Large intestine (tissue), 3 donors: ENCODE results near the gene C9. TPM values are rescaled to one million over a fixed set of nuclear protein-coding genes. Genes with fewer than 3 reads are reported as not detected.
"Not testable (repeated sequence)": the region's sequence is repeated elsewhere in the genome, so short reads cannot be mapped to it uniquely, and the experiment has no call there.

Experiments used
- DNase-seq, 2 donors: peaks; one replicate each; pipeline versions ENCODE4 v3.0.0 to v3.0.0-alpha.2; 2013
- H3K27ac ChIP-seq: one replicate; pipeline ENCODE4 v1.5.1; 2013; ENCODE audit warnings: low read length
- H3K27me3 ChIP-seq: 2 replicates; pipeline ENCODE4 v1.6.1; 2013; ENCODE audit warnings: low read length; ENCODE audit not compliant: control insufficient read depth, insufficient read depth
- H3K36me3 ChIP-seq: 2 replicates; pipeline ENCODE4 v1.6.1; 2013; ENCODE audit warnings: low read length; ENCODE audit not compliant: control insufficient read depth, insufficient read depth
- H3K4me1 ChIP-seq: one replicate; pipeline ENCODE4 v1.6.1; 2013; ENCODE audit warnings: low read length; ENCODE audit not compliant: control insufficient read depth, insufficient read depth
- H3K4me3 ChIP-seq: one replicate; pipeline ENCODE4 v1.5.1; 2013; ENCODE audit warnings: low read length
- H3K9me3 ChIP-seq: one replicate; pipeline ENCODE4 v1.6.1; 2013; ENCODE audit warnings: mild to moderate bottlenecking, low read depth, low read length, moderate library complexity; ENCODE audit not compliant: control insufficient read depth
- WGBS: methylation state at CpG from one replicate; pipeline ENCODE4 v1.1.5; 2013; ENCODE audit warnings: low lambda C conversion rate; ENCODE audit not compliant: insufficient coverage; 5-methylcytosine and 5-hydroxymethylcytosine counted together
- polyA plus RNA-seq: library from polyadenylated mRNA; unstranded; fragments of 120-200 nt; gene quantifications from one replicate; pipeline ENCODE4 v1.2.1, GENCODE V29; 2013

C9 gene
- polyA plus RNA-seq, 1 donor, result 0.04 TPM

DNA sequence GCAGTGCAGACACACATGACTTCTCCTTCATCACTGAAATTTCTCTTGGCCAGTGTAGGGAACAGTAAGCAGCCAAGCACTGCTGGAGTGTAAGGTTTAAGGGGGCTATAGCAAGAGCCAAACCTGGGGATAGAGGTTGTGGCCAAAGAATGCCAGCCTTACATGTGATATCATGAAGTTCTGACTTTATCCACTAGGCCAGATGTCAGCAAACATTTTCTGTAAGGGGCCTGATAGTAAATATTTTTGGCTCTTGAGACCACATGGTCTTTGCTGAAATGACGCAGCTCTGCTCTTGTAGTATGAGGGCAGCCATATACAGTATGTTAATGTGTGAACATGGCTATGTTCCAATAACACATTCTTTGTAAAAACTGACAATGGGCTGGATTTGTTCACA, 115.2 kb downstream of the C9 start:
- Histone ChIP-seq H3K36me3 (no peaks in the 10 kb centered on the region), H3K27ac (no peak overlapping the region), H3K4me1 (no peaks in the 10 kb centered on the region), H3K4me3 (no peak overlapping the region), H3K27me3 (no peaks in the 10 kb centered on the region), H3K9me3 (no peaks in the 10 kb centered on the region)
- WGBS, result no CpG with 5 or more reads among the region's 1 CpG
- DNase-seq, result no peak

DNA sequence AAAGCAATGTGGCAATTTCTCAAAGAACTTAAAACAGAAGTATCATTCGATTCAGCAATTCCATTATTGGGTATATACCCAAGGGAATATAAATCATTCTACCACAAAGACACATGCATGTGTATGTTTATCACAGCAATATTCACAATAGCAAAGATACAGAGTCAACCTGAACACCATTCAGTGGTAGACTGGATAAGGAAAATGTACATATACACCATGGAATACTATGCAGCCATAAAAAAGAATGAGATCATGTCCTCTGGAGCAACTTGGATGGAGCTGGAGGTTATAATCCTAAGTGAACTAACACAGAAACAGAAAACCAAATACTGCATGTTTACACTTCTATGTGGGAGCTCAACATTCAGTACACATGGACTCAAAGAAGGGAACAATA, 123.5 kb downstream of the C9 start:
- H3K27ac ChIP-seq, result no peak overlapping the region
- 100% methylated on average over 1 of the region's 1 CpG for WGBS

DNA sequence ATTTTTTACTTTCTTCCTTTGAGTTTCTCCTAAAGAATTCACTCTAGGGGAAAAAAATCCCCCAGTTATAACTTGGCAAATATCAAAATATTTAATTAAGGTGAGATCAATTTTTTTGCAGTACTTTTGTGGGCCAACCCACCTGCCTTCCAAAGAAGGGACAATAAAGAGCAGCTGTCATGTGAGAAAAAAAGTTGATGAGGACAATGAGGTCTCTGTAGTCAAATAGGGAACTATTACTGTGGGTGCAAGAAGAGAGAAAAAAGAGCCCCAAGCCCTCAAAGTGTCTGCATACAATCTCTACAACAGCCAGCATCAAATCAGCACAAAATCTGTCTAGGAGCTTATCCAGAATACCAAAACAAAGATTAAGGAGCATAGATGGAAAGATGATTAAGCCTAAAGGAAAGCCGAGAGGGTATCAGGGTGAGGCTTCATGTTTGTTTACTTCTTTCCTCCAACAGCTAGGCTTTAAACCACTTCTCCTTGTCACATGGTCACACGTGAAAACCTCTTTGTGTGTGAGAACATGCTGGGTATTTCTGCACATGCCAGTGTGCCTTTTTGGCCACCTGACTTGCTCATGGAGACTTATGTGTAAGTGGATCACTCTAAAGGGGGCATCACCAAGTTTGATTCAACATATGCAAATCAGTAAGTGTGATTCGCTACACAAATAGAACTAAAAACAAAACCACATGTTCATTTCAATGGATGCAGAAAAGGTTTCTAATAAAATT, 125.8 kb downstream of the C9 start:
- Histone ChIP-seq H3K27me3 (no peaks in the 10 kb centered on the region), H3K27ac (no peak overlapping the region), H3K4me1 (no peaks in the 10 kb centered on the region), H3K9me3 (no peaks in the 10 kb centered on the region), H3K4me3 (no peak overlapping the region), H3K36me3 (no peaks in the 10 kb centered on the region)
- DNase-seq, result no peak
- 60% methylated on average over 2 of the region's 3 CpGs for WGBS

More for the DNA sequence above, 123.5 kb downstream of the C9 start:
- Histone ChIP-seq H3K36me3 (no peaks in the 10 kb centered on the region), H3K4me1 (no peaks in the 10 kb centered on the region), H3K9me3 (no peaks in the 10 kb centered on the region), H3K27me3 (no peaks in the 10 kb centered on the region), H3K4me3 (no peak overlapping the region)
- no peak for DNase-seq

DNA sequence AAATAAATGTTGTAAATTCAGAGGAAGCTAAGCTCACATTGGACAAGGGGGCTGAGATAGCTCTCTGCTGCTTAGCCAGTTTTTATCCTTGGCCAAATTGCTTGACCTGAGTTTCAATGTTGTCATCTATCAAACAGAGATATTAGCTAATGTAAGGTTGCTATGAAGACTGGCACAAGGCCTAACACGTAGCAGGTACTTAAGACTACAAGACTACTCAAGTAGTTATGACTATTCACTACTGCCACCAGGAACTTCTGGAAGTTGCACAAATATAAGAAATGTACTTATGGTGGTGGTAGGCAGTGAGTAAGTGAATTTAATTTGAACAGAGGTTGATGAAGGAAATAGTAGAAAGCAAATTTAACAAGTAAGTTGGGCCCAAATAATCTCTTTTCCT, 127.6 kb downstream of the C9 start:
- H3K4me1 ChIP-seq, result no peaks in the 10 kb centered on the region
- H3K36me3 ChIP-seq, result no peaks in the 10 kb centered on the region
- no CpG with 5 or more reads among the region's 1 CpG for WGBS
- no peak for DNase-seq
- H3K27me3 ChIP-seq, result no peaks in the 10 kb centered on the region
- H3K9me3 ChIP-seq, result no peaks in the 10 kb centered on the region
- no peak overlapping the region for H3K4me3 ChIP-seq
- H3K27ac ChIP-seq, result no peak overlapping the region

DNA sequence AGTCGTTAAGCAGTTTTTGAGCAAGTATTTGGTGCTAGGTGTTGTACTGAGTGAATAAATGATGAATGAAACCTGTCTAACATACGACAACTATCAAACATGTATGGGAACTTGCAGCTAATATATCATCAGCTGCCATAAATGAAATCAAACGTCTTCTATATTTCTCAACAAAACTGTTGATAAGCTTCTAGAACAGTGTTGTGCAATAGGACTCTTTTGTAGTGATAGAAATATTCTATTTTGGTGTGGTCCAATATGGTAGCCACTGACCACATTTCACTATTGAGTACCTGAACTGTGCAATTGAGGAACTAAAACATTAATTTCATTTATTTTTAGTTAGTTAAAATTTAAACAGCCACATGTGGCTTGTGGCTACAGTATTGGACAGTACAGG, 128.6 kb downstream of the C9 start:
- H3K36me3 ChIP-seq, result no peaks in the 10 kb centered on the region
- WGBS, result no CpG with 5 or more reads among the region's 3 CpGs
- H3K4me1 ChIP-seq, result no peaks in the 10 kb centered on the region
- H3K27ac ChIP-seq, result no peak overlapping the region
- no peak for DNase-seq
- no peaks in the 10 kb centered on the region for H3K27me3 ChIP-seq
- no peak overlapping the region for H3K4me3 ChIP-seq
- no peaks in the 10 kb centered on the region for H3K9me3 ChIP-seq

DNA sequence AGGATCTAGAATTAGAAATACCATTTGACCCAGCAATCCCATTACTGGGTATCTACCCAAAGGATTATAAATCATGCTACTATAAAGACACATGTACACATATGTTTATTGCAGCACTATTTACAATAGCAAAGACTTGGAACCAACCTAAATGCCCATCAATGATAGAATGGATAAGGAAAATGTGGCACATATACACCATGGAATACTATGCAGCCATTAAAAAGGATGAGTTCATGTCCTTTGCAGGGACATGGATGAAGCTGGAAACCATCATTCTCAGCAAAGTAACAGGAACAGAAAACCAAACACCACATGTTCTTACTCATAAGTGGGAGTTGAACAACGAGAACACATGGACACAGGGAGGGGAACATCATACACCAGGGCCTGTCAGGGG, 129.8 kb downstream of the C9 start:
- H3K9me3 ChIP-seq, H3K4me1 ChIP-seq, H3K27me3 ChIP-seq, H3K27ac ChIP-seq, H3K36me3 ChIP-seq, DNase-seq, H3K4me3 ChIP-seq: not testable (repeated sequence)
- no CpG with 5 or more reads among the region's 1 CpG for WGBS

Other genes with a start within 250 kb of the C9 start
- gene FYB1, start 144.9 kb downstream of the C9 start, polyA plus RNA-seq, result 6.8 TPM
- 178 TPM for gene DAB2, start 60.5 kb upstream of the C9 start, polyA plus RNA-seq